H1 (cell line): ENCODE results near the gene KCNQ2. TPM values are rescaled to one million over a fixed set of nuclear protein-coding genes. Genes with fewer than 3 reads are reported as not detected.

Source experiments
- CTCF ChIA-PET: fragments of 300-600 bp; sonication (Branson Sonifier 250); formaldehyde crosslinking; loops from one replicate; lab custom pipeline; 2021; ENCODE audit not compliant: partially characterized antibody; lab: Charles Lee
- POLR2A ChIA-PET: fragments of 300-600 bp; sonication (Branson Sonifier 250); formaldehyde crosslinking; loops from one replicate; lab custom pipeline; 2021; ENCODE audit warnings: inconsistent platforms; ENCODE audit not compliant: partially characterized antibody; lab: Charles Lee
- DNase-seq, 2 experiments: peaks; one replicate each; pipeline versions ENCODE4 v3.0.0 to v3.0.0-alpha.2; 2010 to 2022; ENCODE audit warnings: low spot score in 2 of 2, low read depth in 1 of 2, mixed read lengths in 1 of 2
- FAIRE-seq: peaks from 2 replicates; lab custom pipeline; 2011; peaks lifted over from hg19 to GRCh38; lab: Jason Lieb, UNC
- H2AFZ ChIP-seq: 2 replicates; pipeline ENCODE4 v1.8.1; 2012; ENCODE audit warnings: low read length, inconsistent platforms
- H2AK5ac ChIP-seq: 2 replicates; pipeline ENCODE4 v1.6.1; 2013; ENCODE audit warnings: low read depth, low read length
- H2BK120ac ChIP-seq: replicated peaks from 2 replicates; pipeline ENCODE3; 2013; ENCODE audit warnings: low read depth, low read length, inconsistent platforms
- H2BK12ac ChIP-seq: 2 replicates; pipeline ENCODE4 v1.6.1; 2013; ENCODE audit warnings: low read depth, low read length
- H2BK15ac ChIP-seq: 2 replicates; pipeline ENCODE4 v1.6.1; 2013; ENCODE audit warnings: low read length
- H2BK20ac ChIP-seq: 2 replicates; pipeline ENCODE4 v1.6.1; 2013; ENCODE audit warnings: low read length
- H2BK5ac ChIP-seq: 2 replicates; pipeline ENCODE4 v1.6.1; 2013; ENCODE audit warnings: low read depth, low read length
- H3K14ac ChIP-seq: 2 replicates; pipeline ENCODE4 v1.6.1; 2013; ENCODE audit warnings: inconsistent platforms; ENCODE audit not compliant: insufficient read length
- H3K18ac ChIP-seq: 2 replicates; pipeline ENCODE4 v1.6.1; 2013; ENCODE audit warnings: low read length; ENCODE audit errors: extremely low read depth
- H3K23ac ChIP-seq: 2 replicates; pipeline ENCODE4 v1.6.1; 2013; ENCODE audit warnings: inconsistent platforms; ENCODE audit not compliant: insufficient read length
- H3K23me2 ChIP-seq: 2 replicates; pipeline ENCODE4 v1.6.1; 2013; ENCODE audit warnings: low read depth, low read length
- H3K27ac ChIP-seq: 2 replicates; pipeline ENCODE4 v1.6.1; 2011; ENCODE audit warnings: low read depth, low read length, inconsistent platforms
- H3K27me3 ChIP-seq, 4 experiments: replicated peaks in 1 of 4; 1 replicate in 1 of 4; 2 replicates in 3 of 4; pipeline versions ENCODE4 v1.6.1 to v1.8.1; 2011 to 2013; ENCODE audit warnings: low read length in 3 of 4, mild to moderate bottlenecking in 3 of 4, inconsistent platforms in 2 of 4, mixed read lengths in 2 of 4, moderate library complexity in 1 of 4; ENCODE audit not compliant: control insufficient read depth in 3 of 4, insufficient read depth in 3 of 4; ENCODE audit errors: extremely low read depth in 1 of 4
- H3K36me3 ChIP-seq, 4 experiments: 2 replicates each; pipeline versions ENCODE4 v1.6.1 to v1.8.1; 2011 to 2013; ENCODE audit warnings: mild to moderate bottlenecking in 4 of 4, low read length in 3 of 4, moderate library complexity in 2 of 4, control low read depth in 1 of 4, inconsistent platforms in 1 of 4; ENCODE audit not compliant: insufficient read depth in 4 of 4, control insufficient read depth in 2 of 4
- H3K4ac ChIP-seq: replicated peaks from 2 replicates; pipeline ENCODE3; 2013; ENCODE audit warnings: low read length, low read depth, mixed read lengths, inconsistent platforms; ENCODE audit not compliant: insufficient read length
- H3K4me1 ChIP-seq, 4 experiments: replicated peaks in 1 of 4; 1 replicate in 1 of 4; 2 replicates in 3 of 4; pipeline versions ENCODE4 v1.6.1 to v1.8.1; 2011 to 2013; ENCODE audit warnings: low read length in 3 of 4, inconsistent platforms in 2 of 4, mixed read lengths in 1 of 4; ENCODE audit not compliant: insufficient read depth in 4 of 4, control insufficient read depth in 3 of 4
- H3K4me2 ChIP-seq, 2 experiments: 2 replicates each; pipeline versions ENCODE4 v1.6.1 to v1.8.1; 2011 to 2013; ENCODE audit warnings: low read depth in 2 of 2, low read length in 2 of 2, control low read depth in 1 of 2, inconsistent platforms in 1 of 2, mild to moderate bottlenecking in 1 of 2; ENCODE audit not compliant: insufficient read depth in 1 of 2
- H3K4me3 ChIP-seq, 4 experiments: fragments of 200-600, 300-600 bp in 1 of 4; sonication (generic), shearing (Covaris generic), sonication (Bioruptor Twin) in 1 of 4; 2 replicates each; pipeline versions ENCODE4 v1.5.1 to v1.8.1; 2011 to 2016; ENCODE audit warnings: low read length in 4 of 4, low read depth in 3 of 4, control low read depth in 2 of 4, inconsistent platforms in 2 of 4, mild to moderate bottlenecking in 2 of 4, mixed read lengths in 1 of 4, moderate library complexity in 1 of 4; ENCODE audit not compliant: insufficient read depth in 2 of 4; ENCODE audit errors: extremely low read depth in 1 of 4
- H3K56ac ChIP-seq: replicated peaks from 2 replicates; pipeline ENCODE3; 2013; ENCODE audit warnings: low read depth, mild to moderate bottlenecking, mixed read lengths, low read length, inconsistent platforms; ENCODE audit not compliant: insufficient read length
- H3K79me1 ChIP-seq: 2 replicates; pipeline ENCODE4 v1.6.1; 2013; ENCODE audit warnings: low read depth, low read length, control low read depth
- H3K79me2 ChIP-seq, 2 experiments: 2 replicates each; pipeline versions ENCODE4 v1.6.1 to v1.8.1; 2012 to 2013; ENCODE audit warnings: low read length in 2 of 2, mild to moderate bottlenecking in 2 of 2, inconsistent platforms in 1 of 2; ENCODE audit not compliant: insufficient read depth in 2 of 2, control insufficient read depth in 1 of 2
- H3K9ac ChIP-seq, 4 experiments: replicated peaks in 1 of 4; 1 replicate in 1 of 4; 2 replicates in 3 of 4; pipeline versions ENCODE4 v1.6.1 to v1.8.1; 2011 to 2013; ENCODE audit warnings: low read depth in 3 of 4, low read length in 3 of 4, control low read depth in 2 of 4, mild to moderate bottlenecking in 2 of 4, moderate library complexity in 2 of 4, inconsistent platforms in 1 of 4; ENCODE audit errors: extremely low read depth in 1 of 4
- H3K9me3 ChIP-seq, 2 experiments: 2 replicates each; pipeline versions ENCODE4 v1.6.1 to v1.8.1; 2012 to 2013; ENCODE audit warnings: mild to moderate bottlenecking in 2 of 2, moderate library complexity in 2 of 2, control low read depth in 1 of 2, inconsistent platforms in 1 of 2, low read depth in 1 of 2, low read length in 1 of 2, mixed read lengths in 1 of 2; ENCODE audit not compliant: insufficient read depth in 2 of 2
- H4K20me1 ChIP-seq, 2 experiments: replicated peaks in 1 of 2; 2 replicates each; pipeline versions ENCODE3 to v1.8.1; 2011 to 2013; ENCODE audit warnings: inconsistent platforms in 2 of 2, low read length in 2 of 2, mild to moderate bottlenecking in 1 of 2; ENCODE audit not compliant: insufficient read depth in 2 of 2, control insufficient read depth in 1 of 2
- H4K5ac ChIP-seq: 2 replicates; pipeline ENCODE4 v1.6.1; 2013; ENCODE audit warnings: low read length, low read depth, mixed read lengths, inconsistent platforms; ENCODE audit not compliant: insufficient read length
- H4K8ac ChIP-seq: 2 replicates; pipeline ENCODE4 v1.8.0; 2013; ENCODE audit warnings: mild to moderate bottlenecking, moderate library complexity, low read length, inconsistent platforms; ENCODE audit not compliant: insufficient read depth; ENCODE audit errors: extremely low read depth
- H4K91ac ChIP-seq: replicated peaks from 2 replicates; pipeline ENCODE3; 2013; ENCODE audit warnings: low read length, mixed read lengths, inconsistent platforms; ENCODE audit not compliant: insufficient read length
- CBX5 ChIP-seq: fragments of 300-800, 300-1000 bp; sonication (generic); IDR thresholded peaks from 2 replicates; pipeline ENCODE4 v1.7.1; 2016; ENCODE audit warnings: antibody characterized with exemption, low read length, low read depth
- CBX8 ChIP-seq: fragments of 300-800, 300-1000 bp; sonication (generic); IDR thresholded peaks from 2 replicates; pipeline ENCODE4 v1.7.1; 2016; ENCODE audit warnings: low read depth, low read length, borderline replicate concordance
- CHD1 ChIP-seq: IDR thresholded peaks from 2 replicates; pipeline ENCODE4 v1.6.1; 2012; ENCODE audit warnings: low read depth, low read length, improper control_type of control experiment
- KDM1A ChIP-seq: fragments of 200-600, 300-600 bp; sonication (generic); IDR thresholded peaks from 2 replicates; pipeline ENCODE4 v1.7.1; 2016; ENCODE audit warnings: mild to moderate bottlenecking, low read length, borderline replicate concordance
- POLR2AphosphoS5 ChIP-seq: IDR thresholded peaks from 2 replicates; pipeline ENCODE4 v1.6.1; 2011; ENCODE audit warnings: low read depth, low read length
- POU5F1 ChIP-seq: IDR thresholded peaks from 2 replicates; pipeline ENCODE4 v1.6.1; 2011; ENCODE audit warnings: low read depth, mild to moderate bottlenecking, low read length, moderate library complexity
- SIX5 ChIP-seq: IDR thresholded peaks from 2 replicates; pipeline ENCODE4 v1.6.1; 2011; ENCODE audit warnings: mild to moderate bottlenecking, low read depth, low read length
- TAF7 ChIP-seq: optimal IDR thresholded peaks from 2 replicates; pipeline ENCODE3; 2011; ENCODE audit warnings: low read depth, mild to moderate bottlenecking, inconsistent platforms, low read length, moderate library complexity, borderline replicate concordance
- WGBS, 2 experiments: shearing (Covaris generic) in 1 of 2; methylation state at CpG; one replicate each; pipeline versions ENCODE4 v1.1.6 to v1.1.7; 2013 to 2015; ENCODE audit warnings: low lambda C conversion rate in 2 of 2, mixed read lengths in 2 of 2, inconsistent platforms in 1 of 2, low coverage in 1 of 2, missing lambda C conversion rate in 1 of 2; ENCODE audit not compliant: insufficient replicate concordance in 2 of 2, insufficient coverage in 1 of 2, insufficient read length in 1 of 2; ENCODE audit errors: extremely low coverage in 1 of 2, missing lambda C conversion rate in 1 of 2; 5-methylcytosine and 5-hydroxymethylcytosine counted together
- polyA plus RNA-seq, 7 experiments: library from polyadenylated mRNA; depleted of rRNA in 3 of 7; stranded (reverse) in 5 of 7; unstranded in 2 of 7; fragments of >200 nt in 5 of 7; fragments of 200-250 nt in 2 of 7; gene quantifications; 1 replicate in 5 of 7; 2 replicates in 1 of 7; 4 replicates in 1 of 7; pipeline versions ENCODE4 v1.2.1 to v1.2.3, GENCODE V29; 2011 to 2013; ENCODE audit warnings: missing spikeins in 2 of 7, mixed read lengths in 2 of 7
- total RNA-seq: library from RNA; stranded (reverse); fragmentation: NEBNext Ultra II Directional; extraction: Animal tissue kit (Norgen Biotek cat#: 25700); gene quantifications from 2 replicates; pipeline ENCODE4 v1.2.1, GENCODE V29; 2021
- TF ChIP-seq, protein P1 (sequence below): IDR thresholded peaks from 2 replicates; pipeline ENCODE4 v1.6.1; 2012; ENCODE audit warnings: inconsistent platforms
- TF ChIP-seq, protein P2 (sequence below): IDR thresholded peaks from 2 replicates; pipeline ENCODE4 v1.6.1; 2011; ENCODE audit warnings: low read length, improper control_type of control experiment

KCNQ2 gene
- total and polyA plus RNA-seq, 2 of the 8 experiments (the other 6 are each of a cell fraction or from before 2014, with no cell fraction given) = 82.6 to 243 TPM

DNA sequence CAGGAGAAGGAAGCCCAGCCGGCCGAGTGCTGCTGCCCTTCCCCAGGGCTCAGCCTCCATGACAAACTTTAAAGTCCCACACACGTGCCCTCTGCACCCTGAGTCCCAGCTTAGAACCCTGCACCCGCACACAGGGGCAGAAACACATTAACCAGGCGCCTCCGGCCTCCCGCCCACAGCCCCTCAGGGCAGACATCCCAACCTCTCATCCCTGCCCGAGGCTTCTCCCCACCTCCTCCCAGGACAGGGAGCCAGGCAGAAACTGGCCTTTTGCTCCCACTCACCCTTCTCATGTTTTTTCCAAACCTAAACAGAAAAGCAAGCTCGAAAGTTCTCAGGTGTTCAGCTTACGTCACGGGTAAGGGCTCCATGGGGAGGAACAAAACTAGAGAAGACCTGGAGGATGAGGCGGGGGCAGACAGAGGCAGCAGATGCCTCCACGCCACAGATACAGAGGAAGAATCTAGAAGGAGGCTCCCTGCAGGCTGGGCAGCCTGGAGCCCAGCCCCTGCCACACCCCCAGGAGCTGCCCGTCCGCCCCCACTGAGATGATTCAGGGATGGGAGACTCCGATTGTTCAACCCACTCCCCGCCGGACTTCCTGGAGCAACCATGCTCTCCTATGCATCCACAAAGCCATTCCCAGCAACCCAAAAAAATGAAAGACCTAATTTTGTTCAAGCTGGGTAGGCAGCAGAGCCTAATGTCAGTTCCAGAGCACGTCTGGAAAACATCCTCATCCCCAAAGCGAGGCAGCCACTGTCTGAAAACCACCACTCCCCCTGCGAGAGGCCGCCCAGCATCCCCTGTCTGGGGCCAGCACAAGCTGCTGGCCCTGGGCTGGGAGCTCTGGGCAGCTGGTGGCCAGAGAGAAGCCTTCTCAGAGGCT lies 8.8 kb downstream of the KCNQ2 start:
- no peak overlapping the region for H2BK12ac ChIP-seq
- no peak overlapping the region for H4K5ac ChIP-seq
- CTCF ChIA-PET = interaction anchor here (0.9 to 4.0 kb wide), 13 partner anchors 9 to 401 kb away, joined by 3 to 21 read pairs (median 4); no protein-coding TSS in a partner anchor
- no peak overlapping the region; a peak in 1 of 7 replicates for H3K9ac ChIP-seq
- H3K23me2 ChIP-seq = no peaks in the 10 kb centered on the region
- H3K4ac ChIP-seq = no peak overlapping the region
- no peak overlapping the region for H3K4me3 ChIP-seq
- FAIRE-seq (no peak), DNase-seq (no peak)
- H2BK20ac ChIP-seq = no peak overlapping the region
- no peak overlapping the region for H3K14ac ChIP-seq
- H2BK5ac ChIP-seq = no peak overlapping the region
- H3K56ac ChIP-seq = no peak overlapping the region
- no peak overlapping the region for H2BK120ac ChIP-seq
- H4K91ac ChIP-seq = no peak overlapping the region
- H3K27ac ChIP-seq = no peak overlapping the region
- peaks cover 0 to 5% (median 0%) of the 10 kb centered on the region in 4 experiments; a peak in 1 of 8 replicates for H3K36me3 ChIP-seq
- H3K4me2 ChIP-seq = no peak overlapping the region
- no peaks in the 10 kb centered on the region for H3K27me3 ChIP-seq
- POLR2A ChIA-PET = interaction anchor here (0.7 to 2.7 kb wide), 5 partner anchors 9 to 22 kb away, joined by 3 to 10 read pairs (median 7); partner anchors contain the start of gene KCNQ2
- H3K79me1 ChIP-seq = peaks cover 51% of the 10 kb centered on the region
- 91% methylated on average over 20 of the region's 22 CpGs; no CpG with 5 or more reads in 1 of the 2 experiments for WGBS, 2 experiments
- no peaks in the 10 kb centered on the region for H3K9me3 ChIP-seq
- H3K79me2 ChIP-seq = peaks cover 11 to 84% of the 10 kb centered on the region in 2 experiments; a peak in 3 of 4 replicates
- peaks cover 0 to 4% (median 3%) of the 10 kb centered on the region in 4 experiments; a peak in 5 of 7 replicates for H3K4me1 ChIP-seq
- H2AFZ ChIP-seq = no peak overlapping the region
- H3K23ac ChIP-seq = no peak overlapping the region
- H4K20me1 ChIP-seq = peaks cover 26 to 50% of the 10 kb centered on the region in 2 experiments
- H2AK5ac ChIP-seq = no peak overlapping the region
- no peak overlapping the region for H4K8ac ChIP-seq
- H2BK15ac ChIP-seq = no peak overlapping the region
- no peak overlapping the region for H3K18ac ChIP-seq
- TF ChIP-seq POLR2AphosphoS5 (no peak), CBX8 (no peak), SIX5 (no peak), CBX5 (no peak), KDM1A (no peak), POU5F1 (no peak), CHD1 (no peak), TAF7 (no peak)
- TF ChIP-seq, protein P1, sequence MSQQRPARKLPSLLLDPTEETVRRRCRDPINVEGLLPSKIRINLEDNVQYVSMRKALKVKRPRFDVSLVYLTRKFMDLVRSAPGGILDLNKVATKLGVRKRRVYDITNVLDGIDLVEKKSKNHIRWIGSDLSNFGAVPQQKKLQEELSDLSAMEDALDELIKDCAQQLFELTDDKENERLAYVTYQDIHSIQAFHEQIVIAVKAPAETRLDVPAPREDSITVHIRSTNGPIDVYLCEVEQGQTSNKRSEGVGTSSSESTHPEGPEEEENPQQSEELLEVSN = no peak
- TF ChIP-seq, protein P2, sequence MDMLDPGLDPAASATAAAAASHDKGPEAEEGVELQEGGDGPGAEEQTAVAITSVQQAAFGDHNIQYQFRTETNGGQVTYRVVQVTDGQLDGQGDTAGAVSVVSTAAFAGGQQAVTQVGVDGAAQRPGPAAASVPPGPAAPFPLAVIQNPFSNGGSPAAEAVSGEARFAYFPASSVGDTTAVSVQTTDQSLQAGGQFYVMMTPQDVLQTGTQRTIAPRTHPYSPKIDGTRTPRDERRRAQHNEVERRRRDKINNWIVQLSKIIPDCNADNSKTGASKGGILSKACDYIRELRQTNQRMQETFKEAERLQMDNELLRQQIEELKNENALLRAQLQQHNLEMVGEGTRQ = no peak
